Caco-2 (cell line): ENCODE results near the gene AHCYL2. TPM values are rescaled to one million over a fixed set of nuclear protein-coding genes. Genes with fewer than 3 reads are reported as not detected.

Source experiments
- BruUV-seq: library from RNA; stranded (reverse); fragments of 400-500 nt; replicated peaks from 2 replicates; lab custom pipeline; 2021; lab: Mats Ljungman, UMichigan
- CTCF ChIA-PET: fragments of 300-600 bp; sonication (Branson Sonifier 250); formaldehyde crosslinking; loops from one replicate; lab custom pipeline; 2022; ENCODE audit warnings: antibody characterized with exemption; lab: Charles Lee
- POLR2A ChIA-PET: fragments of 300-600 bp; sonication (Branson Sonifier 250); formaldehyde crosslinking; loops from one replicate; lab custom pipeline; 2022; ENCODE audit warnings: antibody characterized with exemption; lab: Charles Lee
- DNase-seq, 2 experiments: peaks; one replicate each; pipeline versions ENCODE4 v3.0.0 to v3.0.0-alpha.2; 2020 to 2022
- H3K27me3 ChIP-seq: replicated peaks from 2 replicates; pipeline ENCODE4 v1.6.0; 2011; ENCODE audit warnings: low read length; ENCODE audit not compliant: control insufficient read depth, insufficient read depth
- H3K36me3 ChIP-seq: 2 replicates; pipeline ENCODE4 v1.5.1; 2011; ENCODE audit warnings: low read length; ENCODE audit not compliant: control insufficient read depth, insufficient read depth
- H3K4me1 ChIP-seq: fragments of 250-450 bp; sonication (Bioruptor Pico); 2 replicates; pipeline ENCODE4 v1.5.1; 2020; ENCODE audit warnings: mild to moderate bottlenecking
- H3K4me3 ChIP-seq: 2 replicates; pipeline ENCODE4 v1.5.1; 2011; ENCODE audit warnings: low read depth, mild to moderate bottlenecking, control low read depth, low read length
- H3K9me3 ChIP-seq: fragments of 250-450 bp; sonication (Bioruptor Pico); 2 replicates; pipeline ENCODE4 v1.5.1; 2020; ENCODE audit warnings: mild to moderate bottlenecking, moderate library complexity
- H3K27ac Mint-ChIP-seq: one replicate; pipeline ENCODE4 v1.8.0; 2022; ENCODE audit warnings: mixed read lengths; ENCODE audit not compliant: unreplicated experiment
- H3K27me3 Mint-ChIP-seq: one replicate; pipeline ENCODE4 v1.8.0; 2022; ENCODE audit warnings: mixed read lengths; ENCODE audit not compliant: insufficient read depth, unreplicated experiment
- H3K36me3 Mint-ChIP-seq: one replicate; pipeline ENCODE4 v1.8.0; 2022; ENCODE audit warnings: mild to moderate bottlenecking, mixed read lengths; ENCODE audit not compliant: insufficient read depth, unreplicated experiment
- H3K4me1 Mint-ChIP-seq: one replicate; pipeline ENCODE4 v1.8.0; 2022; ENCODE audit warnings: low read depth, mixed read lengths; ENCODE audit not compliant: unreplicated experiment
- H3K4me3 Mint-ChIP-seq: one replicate; pipeline ENCODE4 v1.8.0; 2022; ENCODE audit warnings: mild to moderate bottlenecking, moderate library complexity, mixed read lengths; ENCODE audit not compliant: unreplicated experiment
- H3K9me3 Mint-ChIP-seq: one replicate; pipeline ENCODE4 v1.8.0; 2022; ENCODE audit warnings: mixed read lengths; ENCODE audit not compliant: unreplicated experiment
- CTCF ChIP-seq, 2 experiments: fragments of 200-600 bp in 1 of 2; IDR thresholded peaks; 1 replicate in 1 of 2; 2 replicates in 1 of 2; pipeline versions ENCODE4 v1.5.1 to v1.8.0; 2011 to 2022; ENCODE audit warnings: antibody characterized with exemption in 1 of 2, control low read depth in 1 of 2, inconsistent platforms in 1 of 2, low read depth in 1 of 2, low read length in 1 of 2, mild to moderate bottlenecking in 1 of 2, moderate library complexity in 1 of 2; ENCODE audit not compliant: insufficient read depth in 1 of 2, severe bottlenecking in 1 of 2, unreplicated experiment in 1 of 2
- intact Hi-C: fragments of 100-400 bp; cut with micrococcal nuclease; formaldehyde crosslinking; loops from one replicate; pipeline ENCODE4 v1.10.0; 2022; ENCODE audit not compliant: unreplicated experiment
- total RNA-seq: library from RNA; stranded (reverse); gene quantifications from 2 replicates; pipeline ENCODE4 v1.2.3, GENCODE V29; 2022

AHCYL2 gene
- total RNA-seq, 1 experiment from 2014 or later, result 15.8 TPM

GRCh38 chr7:129462420-129462819, 237.6 kb downstream of the AHCYL2 start:
- CTCF ChIA-PET, result no interaction called here
- Mint-ChIP-seq H3K4me1 (no peaks in the 10 kb centered on the region), H3K9me3 (no peaks in the 10 kb centered on the region), H3K4me3 (no peak overlapping the region), H3K36me3 (no peaks in the 10 kb centered on the region), H3K27ac (no peak overlapping the region), H3K27me3 (no peaks in the 10 kb centered on the region)
- BruUV-seq, result no TSS peak
- no peaks in the 10 kb centered on the region for H3K27me3 ChIP-seq
- H3K36me3 ChIP-seq, result no peaks in the 10 kb centered on the region; the same call in 1 of the 2 replicates
- no peaks in the 10 kb centered on the region for H3K4me1 ChIP-seq
- no peak for DNase-seq
- no peak for TF ChIP-seq CTCF (IDR thresholded peaks at IDR 0.05; ENCODE audit: insufficient read depth in 1 of 2, low read depth in 1 of 2, low read length in 1 of 2, severe bottlenecking in 1 of 2, unreplicated experiment in 1 of 2)
- POLR2A ChIA-PET, result no interaction called here
- no peaks in the 10 kb centered on the region for H3K9me3 ChIP-seq
- intact Hi-C loops, result no loop called here
- no peak overlapping the region for H3K4me3 ChIP-seq

GRCh38 chr7:129464194-129464593, 239.4 kb downstream of the AHCYL2 start:
- Histone ChIP-seq H3K9me3 (no peaks in the 10 kb centered on the region), H3K36me3 (no peaks in the 10 kb centered on the region; the same call in 1 of the 2 replicates), H3K4me1 (no peaks in the 10 kb centered on the region), H3K27me3 (no peaks in the 10 kb centered on the region), H3K4me3 (no peak overlapping the region)
- ChIA-PET POLR2A (no interaction called here), CTCF (interaction anchor here (1.2 kb wide), 1 partner anchor 96 kb away, joined by 4 read pairs; no protein-coding TSS in a partner anchor)
- no peak for TF ChIP-seq CTCF (IDR thresholded peaks at IDR 0.05; ENCODE audit: insufficient read depth in 1 of 2, low read depth in 1 of 2, low read length in 1 of 2, severe bottlenecking in 1 of 2, unreplicated experiment in 1 of 2)
- no peaks in the 10 kb centered on the region for H3K27me3 Mint-ChIP-seq
- no TSS peak for BruUV-seq
- H3K4me3 Mint-ChIP-seq, result no peak overlapping the region
- intact Hi-C loops, result no loop called here
- H3K36me3 Mint-ChIP-seq, result no peaks in the 10 kb centered on the region
- no peak for DNase-seq
- no peak overlapping the region for H3K27ac Mint-ChIP-seq
- no peaks in the 10 kb centered on the region for H3K4me1 Mint-ChIP-seq
- H3K9me3 Mint-ChIP-seq, result no peaks in the 10 kb centered on the region

- H3K27me3 Mint-ChIP-seq, result no peaks in the 10 kb centered on the region
- Histone ChIP-seq H3K4me3 (no peak overlapping the region), H3K27me3 (no peaks in the 10 kb centered on the region), H3K9me3 (no peaks in the 10 kb centered on the region), H3K36me3 (no peaks in the 10 kb centered on the region; the same call in 1 of the 2 replicates), H3K4me1 (no peaks in the 10 kb centered on the region)
- DNase-seq, result no peak
- no peaks in the 10 kb centered on the region for H3K9me3 Mint-ChIP-seq
- CTCF ChIA-PET, result interaction anchor here (0.5 to 1.2 kb wide), 2 partner anchors 66 to 97 kb away, joined by 4 to 8 read pairs; no protein-coding TSS in a partner anchor
- POLR2A ChIA-PET, result no interaction called here
- BruUV-seq, result no TSS peak
- H3K36me3 Mint-ChIP-seq, result no peaks in the 10 kb centered on the region
- H3K27ac Mint-ChIP-seq, result no peak overlapping the region
- intact Hi-C loops, result no loop called here
- no peaks in the 10 kb centered on the region for H3K4me1 Mint-ChIP-seq
- H3K4me3 Mint-ChIP-seq, result no peak overlapping the region
- no peak for TF ChIP-seq CTCF (IDR thresholded peaks at IDR 0.05; ENCODE audit: insufficient read depth in 1 of 2, low read depth in 1 of 2, low read length in 1 of 2, severe bottlenecking in 1 of 2, unreplicated experiment in 1 of 2)
Measured at GRCh38 chr7:129465080-129465479, 240.2 kb downstream of the AHCYL2 start.
